ENCODE results near the gene KCNJ10.
"Not testable (repeated sequence)": the region's sequence is repeated elsewhere in the genome, so short reads cannot be mapped to it uniquely, and the experiment has no call there.

KCNJ10 gene

GRCh38 chr1:160050619-160051018 lies 19.3 kb downstream of the KCNJ10 start:
- no peak overlapping the region for H3K4me3 ChIP-seq (ENCODE audit: low read depth, low read length)
- in situ Hi-C loops (cut with HindIII; ENCODE audit: low sequenced_read_pairs) = no loop called here
- no peak for TF ChIP-seq CTCF (IDR thresholded peaks at IDR 0.05; ENCODE audit: low read depth, low read length)
- DNase-seq (ENCODE audit: low read depth, low spot score) = no peak

GRCh38 chr1:160050182-160050581 lies 19.8 kb downstream of the KCNJ10 start:
- H3K4me3 ChIP-seq (ENCODE audit: low read depth, low read length); in situ Hi-C loops (cut with HindIII; ENCODE audit: low sequenced_read_pairs); DNase-seq (ENCODE audit: low read depth, low spot score): not testable (repeated sequence)

GRCh38 chr1:160049101-160049500 lies 20.9 kb downstream of the KCNJ10 start:
- TF ChIP-seq CTCF (IDR thresholded peaks at IDR 0.05; ENCODE audit: low read depth, low read length) = no peak
- H3K4me3 ChIP-seq (ENCODE audit: low read depth, low read length) = no peak overlapping the region
- in situ Hi-C loops (cut with HindIII; ENCODE audit: low sequenced_read_pairs) = no loop called here
- DNase-seq (ENCODE audit: low read depth, low spot score) = no peak

- DNase-seq (ENCODE audit: low read depth, low spot score) = no peak
- H3K4me3 ChIP-seq (ENCODE audit: low read depth, low read length) = no peak overlapping the region
- TF ChIP-seq CTCF (IDR thresholded peaks at IDR 0.05; ENCODE audit: low read depth, low read length) = no peak
- in situ Hi-C loops (cut with HindIII; ENCODE audit: low sequenced_read_pairs) = no loop called here
These were observed 21.6 kb downstream of the KCNJ10 start for GRCh38 chr1:160048335-160048734.

- TF ChIP-seq CTCF (IDR thresholded peaks at IDR 0.05; ENCODE audit: low read depth, low read length) = no peak
- H3K4me3 ChIP-seq (ENCODE audit: low read depth, low read length) = no peak overlapping the region
These were observed 22.6 kb downstream of the KCNJ10 start for GRCh38 chr1:160047111-160047991.

GRCh38 chr1:160046494-160047110 lies 23.4 kb downstream of the KCNJ10 start:
- H3K4me3 ChIP-seq (ENCODE audit: low read depth, low read length) = no peak overlapping the region
- in situ Hi-C loops (cut with HindIII; ENCODE audit: low sequenced_read_pairs) = no loop called here
- DNase-seq (ENCODE audit: low read depth, low spot score) = peak; percentile 33

More at GRCh38 chr1:160047111-160047991, 22.6 kb downstream of the KCNJ10 start:
- in situ Hi-C loops (cut with HindIII; ENCODE audit: low sequenced_read_pairs) = no loop called here
- no peak for DNase-seq (ENCODE audit: low read depth, low spot score)

More at GRCh38 chr1:160046494-160047110, 23.4 kb downstream of the KCNJ10 start:
- TF ChIP-seq CTCF (IDR thresholded peaks at IDR 0.05; ENCODE audit: low read depth, low read length) = peak; percentile 66

Measured in astrocyte of the spinal cord (primary cell).